ENCODE results near the gene PPP2R5A. TPM values are rescaled to one million over a fixed set of nuclear protein-coding genes. Genes with fewer than 3 reads are reported as not detected.
"Not testable (repeated sequence)": the region's sequence is repeated elsewhere in the genome, so short reads cannot be mapped to it uniquely, and the experiment has no call there.

PPP2R5A gene
- total RNA-seq, 1 experiment from 2014 or later: 36.1 TPM

- DNase-seq (ENCODE audit: low spot score): no peak
These were observed 17.8 kb upstream of the PPP2R5A start for GRCh38 chr1:212267460-212267859.

GRCh38 chr1:212269306-212269705 is 15.9 kb upstream of the PPP2R5A start:
- no peak for DNase-seq (ENCODE audit: low spot score)

- no peak for DNase-seq (ENCODE audit: low spot score)
These were observed 14.6 kb upstream of the PPP2R5A start for GRCh38 chr1:212270564-212270963.

- DNase-seq (ENCODE audit: low spot score): no peak
These were observed 14.0 kb upstream of the PPP2R5A start for GRCh38 chr1:212271234-212271633.

- no peak for DNase-seq (ENCODE audit: low spot score)
These were observed 13.3 kb upstream of the PPP2R5A start for GRCh38 chr1:212271823-212272485.

GRCh38 chr1:212281590-212281989 is 3.6 kb upstream of the PPP2R5A start:
- DNase-seq (ENCODE audit: low spot score): no peak

GRCh38 chr1:212283741-212284140 is 1.5 kb upstream of the PPP2R5A start:
- peak; percentile 18 for DNase-seq (ENCODE audit: low spot score)

GRCh38 chr1:212284332-212284743 is 872 bp upstream of the PPP2R5A start:
- no peak for DNase-seq (ENCODE audit: low spot score)

- peak; percentile 75 for DNase-seq (ENCODE audit: low spot score)
These were observed 710 bp downstream of the PPP2R5A start for GRCh38 chr1:212285685-212286555.

- DNase-seq (ENCODE audit: low spot score): peak; percentile 63
These were observed 1.4 kb downstream of the PPP2R5A start for GRCh38 chr1:212286556-212287131.

- no peak for DNase-seq (ENCODE audit: low spot score)
These were observed 2.2 kb downstream of the PPP2R5A start for GRCh38 chr1:212287261-212287895.

- DNase-seq (ENCODE audit: low spot score): not testable (repeated sequence)
These were observed 2.8 kb downstream of the PPP2R5A start for GRCh38 chr1:212287995-212288394.

- peak; percentile 46 for DNase-seq (ENCODE audit: low spot score)
These were observed 3.4 kb downstream of the PPP2R5A start for GRCh38 chr1:212288615-212289014.

- DNase-seq (ENCODE audit: low spot score): no peak
These were observed 4.3 kb downstream of the PPP2R5A start for GRCh38 chr1:212289262-212290077.

GRCh38 chr1:212290608-212291007 is 5.4 kb downstream of the PPP2R5A start:
- peak; percentile 55 for DNase-seq (ENCODE audit: low spot score)

- peak; percentile 62 for DNase-seq (ENCODE audit: low spot score)
These were observed 6.4 kb downstream of the PPP2R5A start for GRCh38 chr1:212291505-212292134.

GRCh38 chr1:212292250-212293105 is 7.3 kb downstream of the PPP2R5A start:
- no peak for DNase-seq (ENCODE audit: low spot score)

- DNase-seq (ENCODE audit: low spot score): peak; percentile 16
These were observed 8.4 kb downstream of the PPP2R5A start for GRCh38 chr1:212293579-212293978.

GRCh38 chr1:212294983-212295382 is 9.8 kb downstream of the PPP2R5A start:
- no peak for DNase-seq (ENCODE audit: low spot score)

- DNase-seq (ENCODE audit: low spot score): no peak
These were observed 10.4 kb downstream of the PPP2R5A start for GRCh38 chr1:212295579-212295978.

Measured in HT-29 (cell line).